Skin epidermis (tissue), 12 donors: ENCODE measurements around the gene AIG1.
"Not testable (repeated sequence)": the region's sequence is repeated elsewhere in the genome, so short reads cannot be mapped to it uniquely, and the experiment has no call there.

ENCODE experiments used
- H3K27ac ChIP-seq, 21 experiments: fragments of 200-600 bp; sonication (generic) in 11 of 21; one replicate each; pipeline ENCODE4 v1.5.0; 2020; ENCODE audit warnings: mild to moderate bottlenecking in 3 of 21, inconsistent platforms in 2 of 21, moderate library complexity in 2 of 21
- H3K4me3 ChIP-seq, 7 experiments: fragments of 200-600 bp; sonication (generic) in 2 of 7; one replicate each; pipeline ENCODE4 v1.5.0; 2020; ENCODE audit warnings: inconsistent platforms in 2 of 7, mild to moderate bottlenecking in 2 of 7, moderate library complexity in 1 of 7

Gene AIG1

GRCh38 chr6:143333749-143334520 lies 273.2 kb downstream of the AIG1 start:
- H3K27ac ChIP-seq, result peak overlapping the region in 11 of 21 experiments; percentile 13 to 80 (median 48)
- no peak overlapping the region for H3K4me3 ChIP-seq

- Histone ChIP-seq H3K4me3 (no peak overlapping the region), H3K27ac (no peak overlapping the region)
Measured at GRCh38 chr6:143335865-143336264, 275.2 kb downstream of the AIG1 start.

GRCh38 chr6:143336446-143337152 lies 275.9 kb downstream of the AIG1 start:
- Histone ChIP-seq H3K4me3 (no peak overlapping the region), H3K27ac (peak overlapping the region in 10 of 21 experiments; percentile 16 to 64 (median 50))

- H3K27ac ChIP-seq, result peak overlapping the region in 14 of 21 experiments; percentile 3 to 73 (median 56)
Measured at GRCh38 chr6:143337201-143337949, 276.7 kb downstream of the AIG1 start.

GRCh38 chr6:143339223-143339622 lies 278.5 kb downstream of the AIG1 start:
- Histone ChIP-seq H3K27ac (peak overlapping the region in 13 of 21 experiments; percentile 3 to 72 (median 55)), H3K4me3 (no peak overlapping the region)

More at GRCh38 chr6:143337201-143337949, 276.7 kb downstream of the AIG1 start:
- no peak overlapping the region for H3K4me3 ChIP-seq

GRCh38 chr6:143345477-143345876 lies 284.8 kb downstream of the AIG1 start:
- H3K4me3 ChIP-seq, H3K27ac ChIP-seq: not testable (repeated sequence)

- Histone ChIP-seq H3K27ac (no peak overlapping the region), H3K4me3 (no peak overlapping the region)
Measured at GRCh38 chr6:143346004-143346403, 285.3 kb downstream of the AIG1 start.

- H3K4me3 ChIP-seq, result no peak overlapping the region
- H3K27ac ChIP-seq, result no peak overlapping the region
Measured at GRCh38 chr6:143348531-143348930, 287.8 kb downstream of the AIG1 start.

- Histone ChIP-seq H3K4me3 (no peak overlapping the region), H3K27ac (no peak overlapping the region)
Measured at GRCh38 chr6:143349530-143349929, 288.8 kb downstream of the AIG1 start.

GRCh38 chr6:143356101-143356880 lies 295.6 kb downstream of the AIG1 start:
- Histone ChIP-seq H3K27ac (no peak overlapping the region), H3K4me3 (no peak overlapping the region)

GRCh38 chr6:143357152-143357551 lies 296.5 kb downstream of the AIG1 start:
- H3K27ac ChIP-seq, result no peak overlapping the region
- H3K4me3 ChIP-seq, result no peak overlapping the region

- no peak overlapping the region for H3K4me3 ChIP-seq
- peak overlapping the region in 1 of 21 experiments; percentile 1 for H3K27ac ChIP-seq
Measured at GRCh38 chr6:143357561-143358255, 297.0 kb downstream of the AIG1 start.

- Histone ChIP-seq H3K4me3 (no peak overlapping the region), H3K27ac (no peak overlapping the region)
Measured at GRCh38 chr6:143361536-143362191, 301.0 kb downstream of the AIG1 start.

- H3K4me3 ChIP-seq, result no peak overlapping the region
- no peak overlapping the region for H3K27ac ChIP-seq
Measured at GRCh38 chr6:143362192-143362558, 301.5 kb downstream of the AIG1 start.

- no peak overlapping the region for H3K4me3 ChIP-seq
- H3K27ac ChIP-seq, result no peak overlapping the region
Measured at GRCh38 chr6:143363299-143363698, 302.6 kb downstream of the AIG1 start.

GRCh38 chr6:143368426-143368825 lies 307.7 kb downstream of the AIG1 start:
- H3K27ac ChIP-seq, result no peak overlapping the region
- no peak overlapping the region for H3K4me3 ChIP-seq

GRCh38 chr6:143369971-143370370 lies 309.3 kb downstream of the AIG1 start:
- Histone ChIP-seq H3K4me3 (no peak overlapping the region), H3K27ac (no peak overlapping the region)

- Histone ChIP-seq H3K4me3 (no peak overlapping the region), H3K27ac (no peak overlapping the region)
Measured at GRCh38 chr6:143370812-143371370, 310.2 kb downstream of the AIG1 start.
